GM18526 (cell line): ENCODE data around the gene ZBED1.

Source experiments
- POLR2A ChIP-seq: IDR thresholded peaks from 3 replicates; pipeline ENCODE4 v1.6.1; 2011; ENCODE audit not compliant: insufficient read length; ENCODE audit errors: extremely low read depth

The ZBED1 gene

DNA sequence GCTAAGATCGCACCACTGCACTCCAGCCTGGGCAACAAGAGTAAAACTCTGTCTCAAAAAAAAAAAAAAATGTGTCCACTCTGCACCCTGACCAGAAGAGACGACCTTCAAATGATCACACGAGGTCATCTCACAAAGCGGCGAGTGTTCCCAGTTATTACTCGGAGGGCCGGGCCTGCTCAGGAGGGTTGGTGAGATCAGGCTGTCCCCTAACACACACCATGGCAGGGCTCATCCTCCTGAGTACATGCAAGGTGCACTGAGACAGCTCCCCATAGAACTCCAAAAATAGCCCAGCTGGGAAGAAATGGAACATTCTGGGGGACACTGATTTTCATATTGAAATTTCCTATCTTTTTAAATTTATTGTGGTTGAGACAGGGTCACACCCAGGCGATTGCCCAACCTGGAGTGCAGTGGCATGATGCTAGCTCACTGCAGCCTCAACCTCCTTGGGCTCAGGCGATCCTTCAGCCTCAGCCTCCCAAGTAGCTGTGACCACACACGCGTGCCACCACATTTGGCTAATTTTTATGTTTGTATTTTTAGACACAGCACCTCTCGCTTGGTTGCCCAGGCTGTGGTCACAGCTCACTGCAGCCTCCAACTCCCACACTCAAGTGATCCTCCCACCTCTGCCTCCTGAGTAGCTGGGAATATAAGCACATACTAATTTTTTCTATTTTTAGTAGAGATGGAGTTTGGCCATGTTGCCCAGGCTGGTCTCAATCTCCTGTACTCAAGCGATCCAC lies 51.5 kb downstream of the ZBED1 start:
- TF ChIP-seq POLR2A: no peak

DNA sequence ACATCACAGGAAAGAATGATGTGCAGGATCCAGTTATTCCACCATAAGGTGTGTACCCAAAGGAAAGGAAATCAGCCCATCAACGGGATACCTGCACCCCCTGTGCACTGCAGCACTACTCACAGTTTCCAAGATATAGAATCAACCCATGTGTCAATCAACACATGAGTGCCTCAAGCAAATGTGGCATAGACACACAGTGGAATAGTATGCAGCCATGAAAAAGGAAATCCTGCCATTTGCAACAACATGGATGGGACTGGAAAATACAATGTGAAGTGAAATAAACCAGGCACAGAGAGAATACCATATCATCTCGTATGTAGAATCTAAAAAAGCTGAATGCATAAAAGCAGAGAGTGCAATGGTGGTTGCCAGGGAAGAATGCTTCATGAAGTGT lies 53.3 kb downstream of the ZBED1 start:
- TF ChIP-seq POLR2A: no peak

GRCh38 chrX:2446815-2447214 lies 54.0 kb downstream of the ZBED1 start:
- no peak for TF ChIP-seq POLR2A

DNA sequence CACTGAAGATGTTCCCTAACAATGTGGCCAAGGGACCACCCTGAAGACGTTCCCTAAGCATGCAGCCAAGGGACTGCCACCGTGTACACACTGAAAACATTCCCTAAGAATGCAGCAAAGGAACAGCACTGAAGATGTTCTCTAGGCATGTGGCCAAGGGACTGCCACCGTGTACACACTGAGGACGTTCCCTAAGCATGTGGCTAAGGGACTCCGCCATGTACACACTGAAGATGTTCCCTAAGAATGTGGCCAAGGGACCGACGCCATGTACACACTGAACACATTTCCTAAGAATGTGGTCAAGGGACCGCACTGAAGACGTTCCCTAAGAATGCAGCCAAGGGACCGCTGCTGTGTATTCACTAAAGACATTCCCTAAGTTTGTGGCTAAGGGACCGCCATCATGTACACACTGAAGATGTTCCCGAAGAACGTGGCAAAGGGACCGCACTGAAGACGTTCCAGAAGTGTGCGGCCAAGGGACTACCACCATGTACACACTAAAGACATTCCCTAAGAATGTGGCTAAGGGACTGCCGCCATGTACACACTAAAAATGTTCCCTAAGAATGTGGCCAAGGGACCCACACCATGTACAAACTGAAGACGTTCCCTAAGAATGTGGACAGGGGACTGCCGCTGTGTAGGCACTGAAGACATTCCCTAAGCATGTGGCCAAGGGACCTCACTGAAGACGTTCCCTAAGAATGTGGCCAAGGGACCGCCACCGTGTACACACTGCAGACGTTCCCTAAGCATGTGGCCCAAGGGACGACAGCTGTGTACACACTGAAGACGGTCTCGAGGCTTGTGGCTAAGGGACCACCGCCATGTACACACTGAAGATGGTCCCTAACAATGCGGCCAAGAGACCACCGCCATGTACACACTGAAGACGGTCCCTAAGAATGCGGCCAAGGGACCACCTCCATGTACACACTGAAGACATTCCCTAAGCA lies 54.8 kb downstream of the ZBED1 start:
- no peak for TF ChIP-seq POLR2A

DNA sequence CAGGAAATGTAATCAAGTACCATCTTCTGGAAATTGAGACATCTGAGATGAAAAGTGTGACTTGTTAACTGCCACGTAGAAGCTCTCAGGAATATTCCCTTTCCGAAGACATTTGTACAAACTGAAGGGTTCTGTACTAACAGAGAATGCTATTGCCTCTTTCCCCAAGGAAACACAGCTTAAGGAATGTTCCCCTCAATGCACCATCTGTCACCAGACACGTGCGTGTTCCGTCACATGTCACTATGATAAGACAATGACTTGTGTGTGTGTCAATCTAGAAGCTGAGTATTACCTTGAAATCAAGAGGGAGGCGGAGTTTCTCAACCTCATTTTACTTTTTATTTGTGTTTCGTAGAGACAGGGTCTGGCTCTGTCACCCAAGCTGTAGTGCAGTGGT lies 58.1 kb downstream of the ZBED1 start:
- no peak for TF ChIP-seq POLR2A

- TF ChIP-seq POLR2A: no peak
Observed at GRCh38 chrX:2441466-2441865, 59.3 kb downstream of the ZBED1 start.

GRCh38 chrX:2439613-2440012 lies 61.2 kb downstream of the ZBED1 start:
- TF ChIP-seq POLR2A: no peak
